ENCODE results near the gene INTS6. TPM values are rescaled to one million over a fixed set of nuclear protein-coding genes. Genes with fewer than 3 reads are reported as not detected.

The INTS6 gene
- total and polyA plus RNA-seq, 11 donors, result 7.7 to 30.2 (median 23.4) TPM

DNA sequence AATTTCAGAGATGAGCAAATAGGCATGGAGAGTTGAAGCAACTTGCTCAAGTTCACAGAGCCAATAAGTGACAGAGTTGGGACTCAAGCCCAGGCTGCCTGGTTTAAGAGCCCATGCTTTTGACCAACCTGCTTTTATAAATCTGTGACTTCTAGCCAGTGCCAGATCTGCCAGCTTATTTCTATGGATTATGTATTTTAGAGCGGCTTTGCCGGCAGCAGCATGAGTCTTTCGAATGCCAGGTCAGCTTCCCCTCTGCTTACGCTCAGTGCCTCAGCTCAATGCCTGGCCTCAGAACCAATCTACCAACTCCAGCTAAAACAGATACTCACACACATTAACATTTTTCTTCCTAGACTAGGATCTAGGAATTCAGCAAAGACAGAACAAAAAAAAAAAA lies 111.0 kb downstream of the INTS6 start:
- intact Hi-C loops (cut with DNase I), result no loop called here
- no peak for ATAC-seq
- 96 to 100% (median 98%) methylated on average over 4 of the region's 4 CpGs for WGBS, 4 donors

DNA sequence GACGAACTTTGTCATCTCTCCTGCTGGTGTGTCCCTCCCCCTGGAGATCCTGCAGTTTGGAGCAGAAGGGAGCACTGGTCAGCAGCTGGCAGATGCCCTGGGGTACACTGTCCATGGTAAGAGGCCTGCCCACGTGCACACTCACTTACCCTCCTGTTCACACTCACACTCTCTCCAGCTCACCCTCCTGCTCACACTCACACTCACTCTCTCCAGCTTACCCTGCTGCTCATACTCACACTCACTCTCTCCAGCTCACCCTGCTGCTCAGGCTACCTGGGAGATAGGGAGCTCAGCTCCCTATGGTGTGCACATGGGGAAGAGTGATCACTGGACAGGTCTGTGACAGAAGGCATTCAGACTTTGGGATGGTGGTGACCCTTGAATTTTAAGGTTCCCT lies 111.6 kb downstream of the INTS6 start:
- intact Hi-C loops (cut with DNase I), result no loop called here
- peak in 1 of 4 donors; percentile 44 for ATAC-seq
- Histone ChIP-seq H3K27me3 (no peaks in the 10 kb centered on the region), H3K9me3 (no peaks in the 10 kb centered on the region), H3K4me1 (no peaks in the 10 kb centered on the region), H3K36me3 (no peaks in the 10 kb centered on the region), H3K4me3 (no peak overlapping the region), H3K27ac (no peak overlapping the region)
- WGBS, 4 donors, result 79 to 87% (median 80%) methylated on average over 2 of the region's 2 CpGs
- no peak for TF ChIP-seq POLR2A (IDR thresholded peaks at IDR 0.05)
- TF ChIP-seq, protein P1, sequence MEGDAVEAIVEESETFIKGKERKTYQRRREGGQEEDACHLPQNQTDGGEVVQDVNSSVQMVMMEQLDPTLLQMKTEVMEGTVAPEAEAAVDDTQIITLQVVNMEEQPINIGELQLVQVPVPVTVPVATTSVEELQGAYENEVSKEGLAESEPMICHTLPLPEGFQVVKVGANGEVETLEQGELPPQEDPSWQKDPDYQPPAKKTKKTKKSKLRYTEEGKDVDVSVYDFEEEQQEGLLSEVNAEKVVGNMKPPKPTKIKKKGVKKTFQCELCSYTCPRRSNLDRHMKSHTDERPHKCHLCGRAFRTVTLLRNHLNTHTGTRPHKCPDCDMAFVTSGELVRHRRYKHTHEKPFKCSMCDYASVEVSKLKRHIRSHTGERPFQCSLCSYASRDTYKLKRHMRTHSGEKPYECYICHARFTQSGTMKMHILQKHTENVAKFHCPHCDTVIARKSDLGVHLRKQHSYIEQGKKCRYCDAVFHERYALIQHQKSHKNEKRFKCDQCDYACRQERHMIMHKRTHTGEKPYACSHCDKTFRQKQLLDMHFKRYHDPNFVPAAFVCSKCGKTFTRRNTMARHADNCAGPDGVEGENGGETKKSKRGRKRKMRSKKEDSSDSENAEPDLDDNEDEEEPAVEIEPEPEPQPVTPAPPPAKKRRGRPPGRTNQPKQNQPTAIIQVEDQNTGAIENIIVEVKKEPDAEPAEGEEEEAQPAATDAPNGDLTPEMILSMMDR (IDR thresholded peaks at IDR 0.05), result no peak
- DNase-seq, result no peak

More for the DNA sequence above, 111.0 kb downstream of the INTS6 start:
- Histone ChIP-seq H3K27me3 (no peaks in the 10 kb centered on the region), H3K9me3 (no peaks in the 10 kb centered on the region), H3K4me1 (no peaks in the 10 kb centered on the region), H3K36me3 (no peaks in the 10 kb centered on the region), H3K4me3 (no peak overlapping the region), H3K27ac (no peak overlapping the region)
- TF ChIP-seq, protein P1 (IDR thresholded peaks at IDR 0.05), result no peak
- no peak for TF ChIP-seq POLR2A (IDR thresholded peaks at IDR 0.05)
- no peak for DNase-seq

DNA sequence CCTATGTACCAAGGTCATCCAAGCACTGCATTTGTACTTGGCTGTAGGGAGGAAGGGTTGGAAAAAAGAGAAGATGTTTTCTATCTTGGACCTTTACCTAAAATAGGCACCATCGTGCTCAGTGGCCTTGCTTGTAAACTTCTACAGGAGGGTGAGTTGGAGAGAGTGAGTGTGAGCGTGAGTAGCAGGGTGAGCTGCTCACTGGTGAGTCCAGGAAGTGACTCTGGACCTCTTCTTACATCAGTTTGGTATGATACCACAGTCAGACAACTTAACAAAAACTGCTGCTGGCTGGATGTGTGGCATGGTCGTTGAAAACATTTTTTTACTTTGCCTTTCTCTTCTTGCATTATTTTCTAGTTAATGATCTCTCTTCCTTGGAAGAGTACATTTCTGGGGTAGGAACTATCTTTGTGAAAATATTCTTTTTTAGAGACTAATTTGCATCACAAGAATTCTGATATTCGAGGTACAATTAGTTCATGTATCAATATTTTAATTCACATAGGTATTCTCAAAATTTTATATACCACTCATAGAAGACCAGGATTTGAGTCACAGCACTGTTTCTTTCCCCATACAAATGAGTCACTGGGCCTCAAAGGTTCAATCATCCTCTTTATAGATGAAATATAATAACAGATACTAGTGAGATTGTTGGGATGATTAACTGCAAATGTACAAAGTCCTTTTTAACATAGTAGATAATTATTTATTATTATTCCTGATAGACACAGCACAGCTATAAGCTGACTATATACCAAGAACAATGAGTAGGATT lies 112.7 kb downstream of the INTS6 start:
- TF ChIP-seq, protein P1 (IDR thresholded peaks at IDR 0.05), result no peak
- no peak overlapping the region for H3K4me3 ChIP-seq
- 71 to 83% (median 81%) methylated on average over 4 of the region's 4 CpGs for WGBS, 4 donors
- no peak for ATAC-seq
- no peaks in the 10 kb centered on the region for H3K27me3 ChIP-seq
- H3K36me3 ChIP-seq, result no peaks in the 10 kb centered on the region
- H3K4me1 ChIP-seq, result no peaks in the 10 kb centered on the region
- no peaks in the 10 kb centered on the region for H3K9me3 ChIP-seq
- intact Hi-C loops (cut with DNase I), result no loop called here
- no peak overlapping the region for H3K27ac ChIP-seq
- no peak for DNase-seq

DNA sequence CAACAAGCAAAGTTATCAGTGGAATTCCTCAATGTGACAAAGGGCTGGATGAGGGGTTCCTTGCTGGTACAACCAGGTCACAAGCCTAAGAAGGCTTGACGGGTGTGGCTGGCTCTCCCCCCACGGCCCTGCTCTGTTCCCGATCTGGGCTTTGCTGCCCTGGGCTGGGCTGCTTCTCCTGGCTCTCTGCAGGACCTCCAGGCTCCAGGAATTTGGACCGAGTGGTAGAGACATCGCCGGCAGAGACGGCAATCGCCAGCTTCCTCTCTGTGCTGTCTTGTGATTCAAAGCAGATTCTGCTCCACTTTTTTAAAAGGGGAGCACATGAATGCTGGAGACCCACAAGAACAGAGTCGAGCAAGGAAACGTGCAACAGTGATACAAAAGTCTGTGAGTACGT lies 113.5 kb downstream of the INTS6 start, which contains the start of gene SERPINE3:
TSS of gene SERPINE3 (plus strand) at position 338 of the 400 bp plus-strand sequence. CDS start 1,401 bp downstream, outside the sequence.
- H3K4me1 ChIP-seq, result no peaks in the 10 kb centered on the region
- H3K36me3 ChIP-seq, result no peaks in the 10 kb centered on the region
- no peaks in the 10 kb centered on the region for H3K9me3 ChIP-seq
- ATAC-seq (no peak), DNase-seq (no peak)
- H3K4me3 ChIP-seq, result no peak within 1 kb of the TSS
- TF ChIP-seq POLR2A (IDR thresholded peaks at IDR 0.05), result no peak
- TF ChIP-seq, protein P1 (IDR thresholded peaks at IDR 0.05), result no peak
- no peak within 1 kb of the TSS for H3K27ac ChIP-seq
- intact Hi-C loops (cut with DNase I), result no loop called here
- H3K27me3 ChIP-seq, result no peaks in the 10 kb centered on the region
- 69 to 81% (median 78%) methylated on average over 11 of the region's 11 CpGs for WGBS, 4 donors
